Measurements from ENCODE around the gene MMP1.

- TF ChIP-seq CTCF (IDR thresholded peaks at IDR 0.05; ENCODE audit: insufficient read depth, low read length, poor library complexity, severe bottlenecking) (no peak), EZH2phosphoT487 (conservative IDR thresholded peaks at IDR 0.05; ENCODE audit: low read length) (no peak)
These were observed 14.9 kb downstream of the MMP1 start for GRCh38 chr11:102783016-102783415.

Data from SU-DHL-6 (cell line).